IPS-11a (cell line): ENCODE results near the gene RAB20.
"Not testable (repeated sequence)": the region's sequence is repeated elsewhere in the genome, so short reads cannot be mapped to it uniquely, and the experiment has no call there.

Source experiments
- H3K4me3 ChIP-seq: one replicate; pipeline ENCODE4 v1.5.1; 2013; ENCODE audit warnings: low read depth, low read length, control low read depth

The RAB20 gene

DNA sequence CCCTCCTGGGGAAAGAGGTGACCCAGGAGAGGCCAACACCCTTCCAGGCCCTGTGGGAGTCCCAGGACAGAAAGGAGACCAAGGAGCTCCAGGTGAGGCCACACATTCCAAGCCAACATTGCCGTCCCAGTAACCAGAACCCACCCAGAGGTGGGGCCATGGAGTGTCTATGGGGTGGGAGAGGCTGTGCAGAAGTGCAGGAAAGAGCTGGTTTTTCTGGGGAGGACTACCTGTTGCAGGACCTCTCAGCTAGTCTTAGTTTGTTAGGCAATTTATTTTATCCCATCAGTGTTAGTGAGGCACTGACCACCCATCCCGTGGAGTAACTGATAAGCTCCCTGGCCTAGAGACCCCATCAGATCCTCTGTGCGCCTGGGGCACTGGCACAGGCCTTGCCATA, 66.1 kb downstream of the RAB20 start:
- no peak overlapping the region for H3K4me3 ChIP-seq

DNA sequence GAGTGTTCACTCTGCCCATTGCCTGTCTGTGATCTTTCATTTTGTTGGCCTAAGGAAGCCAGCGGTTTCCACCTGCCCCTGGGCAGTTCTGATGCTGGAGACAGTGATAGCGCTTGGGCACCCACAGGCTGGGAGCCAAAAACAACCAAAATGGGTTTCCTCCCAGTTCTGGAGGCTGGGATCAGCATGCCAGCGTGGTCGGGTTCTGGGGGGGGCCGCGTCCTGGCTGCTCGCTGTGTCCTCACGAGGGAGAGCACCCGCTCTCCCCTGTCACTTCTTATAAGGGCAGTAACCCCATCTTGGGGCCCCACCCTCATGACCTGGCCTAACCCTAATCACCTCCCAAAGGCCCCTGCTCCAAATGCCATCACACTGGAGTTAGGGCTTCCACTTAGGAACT, 67.9 kb downstream of the RAB20 start:
- H3K4me3 ChIP-seq, result no peak overlapping the region

DNA sequence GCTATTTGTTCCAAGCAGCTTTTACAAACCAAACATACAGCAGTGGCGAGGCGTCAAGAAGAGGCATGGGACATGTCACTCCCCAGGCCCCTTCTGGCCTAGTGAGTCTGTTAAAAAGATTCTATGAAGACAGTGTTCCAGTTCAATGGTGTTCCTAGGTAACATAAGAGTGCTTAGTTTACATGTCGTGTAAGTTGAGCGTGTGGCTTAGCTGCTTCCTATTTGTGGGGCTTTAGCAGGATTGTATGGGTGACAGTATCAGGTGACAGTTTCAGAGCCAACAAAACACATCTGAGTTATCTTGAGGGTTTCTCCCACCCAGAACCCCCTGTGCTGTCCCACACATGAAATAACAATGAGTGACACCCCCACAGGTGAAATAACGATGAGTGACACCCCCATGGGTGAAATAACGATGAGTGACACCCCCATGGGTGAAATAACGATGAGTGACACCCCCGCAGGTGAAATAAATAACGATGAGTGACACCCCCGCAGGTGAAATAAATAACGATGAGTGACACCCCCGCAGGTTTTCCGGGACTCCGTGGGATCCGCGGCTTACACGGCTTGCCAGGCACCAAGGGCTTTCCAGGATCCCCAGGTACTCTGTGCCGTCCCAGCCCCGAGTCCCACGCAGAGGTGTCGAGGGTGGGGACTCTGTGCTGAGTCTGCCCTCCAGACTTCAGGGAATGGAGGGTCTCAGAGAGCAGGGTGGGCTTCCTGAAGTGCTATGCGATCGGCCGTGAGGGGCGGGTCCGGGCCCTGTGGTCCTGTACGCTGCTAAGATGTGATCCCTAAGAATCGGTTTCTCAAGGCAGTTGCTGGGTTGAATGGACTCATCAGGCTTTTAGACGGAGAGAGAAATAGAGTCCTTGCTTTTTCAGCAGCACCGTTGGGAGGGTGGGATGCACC, 68.6 kb downstream of the RAB20 start:
- H3K4me3 ChIP-seq, result no peak overlapping the region

DNA sequence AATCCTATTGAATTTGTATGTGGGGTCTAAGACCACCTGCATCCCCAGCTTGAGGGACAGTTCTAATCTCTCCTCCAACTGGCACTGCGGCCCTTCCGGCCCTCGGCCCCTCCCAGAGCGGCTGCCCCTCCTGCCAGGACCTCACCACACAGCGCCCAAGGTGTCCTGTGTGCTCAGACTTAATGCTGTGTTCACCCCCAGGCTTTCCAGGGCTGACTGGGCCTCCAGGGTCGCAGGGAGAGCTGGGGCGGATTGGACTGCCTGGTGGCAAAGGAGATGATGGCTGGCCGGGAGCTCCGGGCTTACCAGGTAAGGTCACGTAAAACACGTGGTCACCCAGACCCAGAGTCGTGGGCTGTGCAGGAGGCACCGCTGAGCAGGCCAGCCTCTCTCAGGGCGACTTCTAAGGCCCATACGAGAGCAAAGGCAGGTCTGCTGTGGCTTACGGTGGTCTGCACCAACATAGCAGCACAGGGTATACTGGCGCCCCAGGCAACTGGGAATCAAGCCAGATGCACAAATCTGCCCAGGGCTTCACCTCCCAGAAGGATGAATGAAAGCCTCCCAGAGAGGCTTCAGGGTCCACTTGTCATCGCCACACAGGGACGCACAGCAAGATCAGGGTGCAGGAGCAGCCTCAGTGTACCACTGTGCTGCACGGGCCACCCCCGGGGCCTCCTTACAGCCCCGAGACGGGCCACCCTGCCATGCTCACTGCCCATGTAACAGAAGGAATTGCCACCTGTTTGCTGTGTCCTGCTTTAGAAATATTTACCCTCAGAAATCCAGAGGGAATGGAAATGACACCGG, 69.4 kb downstream of the RAB20 start:
- no peak overlapping the region for H3K4me3 ChIP-seq

DNA sequence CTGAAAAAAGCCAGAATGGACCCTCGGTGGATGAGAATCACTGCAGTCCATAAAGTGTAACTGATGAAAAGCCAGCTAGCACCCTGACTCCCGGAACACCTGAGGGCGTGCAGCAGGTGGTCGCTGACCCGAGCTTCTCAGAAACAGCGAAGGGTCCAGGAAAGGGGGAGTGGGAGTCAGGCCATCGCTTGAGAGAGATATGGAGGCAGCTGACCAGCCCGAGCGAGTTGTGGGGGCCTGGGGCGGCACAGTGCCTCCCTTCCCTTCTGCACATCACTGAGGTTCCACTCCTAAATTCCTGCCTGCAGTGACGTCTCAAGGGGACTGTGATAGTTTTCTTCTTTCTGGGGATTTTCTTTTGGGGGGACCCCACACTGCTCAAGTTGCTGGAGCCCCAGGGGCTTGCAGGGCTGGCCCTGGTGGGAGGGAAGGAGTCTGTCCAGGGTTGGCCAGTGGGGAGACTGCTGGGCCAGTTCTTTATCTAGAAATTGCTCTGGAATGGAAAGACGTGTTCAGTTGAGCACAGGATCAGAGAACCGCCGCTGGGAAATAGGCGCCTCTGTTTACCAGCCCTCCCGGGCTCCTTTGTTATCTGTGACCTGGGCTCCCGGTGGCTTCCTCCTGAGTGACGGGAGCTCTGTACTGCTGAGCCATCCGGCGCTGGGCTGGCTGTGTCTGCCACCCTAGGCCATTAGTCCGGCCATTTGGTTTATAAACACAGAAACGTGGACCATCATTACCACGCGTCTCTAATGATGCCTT, 71.3 kb downstream of the RAB20 start:
- H3K4me3 ChIP-seq, result no peak overlapping the region

DNA sequence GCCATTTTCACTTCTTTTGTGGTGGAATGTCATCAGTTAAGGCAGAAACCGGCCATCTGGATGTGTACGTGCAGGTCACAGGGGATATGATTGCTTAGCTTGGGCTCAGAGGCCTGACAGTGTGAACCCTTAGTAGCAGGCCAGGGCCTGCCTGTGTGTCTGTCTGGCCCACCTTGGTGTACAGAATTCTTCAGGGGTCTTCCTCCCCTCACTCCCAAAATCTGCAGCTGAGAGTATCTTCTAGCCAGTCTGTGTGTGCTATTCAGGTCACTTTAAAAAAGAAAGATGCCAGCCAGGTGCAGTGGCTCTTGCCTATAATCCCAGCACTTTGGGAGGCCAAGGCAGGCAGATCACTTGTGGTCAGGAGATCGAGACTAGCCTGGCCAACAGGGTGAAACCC, 74.6 kb downstream of the RAB20 start:
- H3K4me3 ChIP-seq, result not testable (repeated sequence)

DNA sequence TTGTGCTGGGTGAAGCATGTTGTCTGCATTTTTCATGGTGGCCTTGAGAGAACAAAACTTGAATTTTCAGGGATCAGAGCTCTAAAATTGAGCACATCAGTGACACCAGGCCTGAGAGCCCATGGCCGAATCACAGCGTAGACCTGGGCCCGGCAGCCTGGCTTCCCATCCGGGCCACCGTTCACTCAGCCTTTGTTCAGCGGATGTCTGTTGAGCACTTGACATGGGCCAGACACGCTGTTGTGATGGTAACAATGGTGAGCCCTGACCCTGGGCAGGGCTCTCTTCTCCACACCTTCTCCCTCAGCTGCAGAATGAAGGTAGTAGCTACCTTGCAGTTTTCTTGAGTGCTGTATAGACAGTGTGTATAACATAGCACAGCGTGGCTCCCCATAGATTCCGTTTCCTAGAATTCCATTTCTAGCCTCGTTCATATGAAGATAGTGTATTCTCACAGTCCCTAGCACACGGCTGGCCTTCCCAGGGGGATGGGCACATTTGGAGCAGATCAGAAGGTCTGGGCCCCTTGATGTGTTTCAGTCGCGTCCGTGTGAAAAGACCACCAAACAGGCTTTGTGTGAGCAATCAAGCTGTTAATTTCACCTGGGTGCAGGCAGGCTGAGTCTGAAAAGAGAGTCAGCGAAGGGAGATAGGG, 75.3 kb downstream of the RAB20 start:
- H3K4me3 ChIP-seq, result no peak overlapping the region

- no peak overlapping the region for H3K4me3 ChIP-seq
Observed at GRCh38 chr13:110485604-110486003, 75.9 kb downstream of the RAB20 start.

- H3K4me3 ChIP-seq, result no peak overlapping the region
Observed at GRCh38 chr13:110484290-110485048, 77.1 kb downstream of the RAB20 start.

DNA sequence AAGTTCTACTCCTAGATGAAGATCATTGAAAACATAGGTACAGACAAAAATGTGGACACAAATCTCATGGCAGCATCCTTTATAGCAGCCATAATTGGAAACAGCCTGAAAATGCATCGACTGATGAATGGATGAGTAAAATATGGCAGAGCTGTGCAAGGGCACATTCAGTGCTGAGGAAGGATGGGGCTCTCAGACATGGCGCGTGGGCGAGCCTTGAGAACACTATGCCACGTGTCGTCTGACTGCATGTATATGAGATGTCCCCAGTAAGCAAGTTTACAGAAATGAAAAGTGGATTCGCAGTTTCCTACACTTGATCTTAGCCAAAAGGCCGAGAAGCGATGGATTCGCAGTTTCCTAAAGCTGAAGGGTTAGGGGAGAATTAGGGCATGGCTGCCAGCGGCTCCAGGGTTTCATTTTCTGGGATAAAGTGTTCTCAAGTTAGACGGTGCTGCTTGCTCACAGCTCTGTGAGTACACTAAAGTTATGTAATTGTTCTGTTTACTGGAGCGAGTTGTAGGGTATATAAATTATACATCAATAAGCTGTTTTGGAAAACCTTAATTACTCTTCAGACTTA, 78.0 kb downstream of the RAB20 start:
- H3K4me3 ChIP-seq, result no peak overlapping the region

DNA sequence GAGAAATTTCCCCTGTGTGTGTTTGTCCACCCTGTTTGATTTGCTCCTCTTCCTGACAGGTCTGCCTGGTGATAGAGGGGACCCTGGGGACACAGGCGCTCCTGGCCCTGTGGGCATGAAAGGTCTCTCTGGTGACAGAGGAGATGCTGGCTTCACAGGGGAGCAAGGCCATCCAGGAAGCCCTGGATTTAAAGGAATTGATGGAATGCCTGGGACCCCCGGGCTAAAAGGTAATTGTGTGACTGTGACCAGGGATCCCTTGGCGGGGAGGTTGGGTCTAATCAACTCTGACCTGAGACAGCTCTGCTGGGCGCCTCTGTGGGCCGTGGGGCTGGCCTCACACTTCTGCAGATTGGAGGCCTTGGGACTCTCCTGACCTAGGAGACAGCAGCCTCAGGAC, 81.4 kb downstream of the RAB20 start:
- no peak overlapping the region for H3K4me3 ChIP-seq

- no peak overlapping the region for H3K4me3 ChIP-seq
Observed at GRCh38 chr13:110479648-110480047, 81.9 kb downstream of the RAB20 start.

- H3K4me3 ChIP-seq, result no peak overlapping the region
Observed at GRCh38 chr13:110479215-110479545, 82.3 kb downstream of the RAB20 start.

GRCh38 chr13:110478405-110479214, 82.9 kb downstream of the RAB20 start:
- H3K4me3 ChIP-seq, result no peak overlapping the region

- H3K4me3 ChIP-seq, result no peak overlapping the region
Observed at GRCh38 chr13:110477706-110478245, 83.7 kb downstream of the RAB20 start.

GRCh38 chr13:110476220-110476617, 85.3 kb downstream of the RAB20 start:
- H3K4me3 ChIP-seq, result no peak overlapping the region

- H3K4me3 ChIP-seq, result no peak overlapping the region
Observed at GRCh38 chr13:110475550-110476219, 85.8 kb downstream of the RAB20 start.

- no peak overlapping the region for H3K4me3 ChIP-seq
Observed at GRCh38 chr13:110475117-110475516, 86.4 kb downstream of the RAB20 start.
